Stimulated activated CD4-positive, alpha-beta T cell treated with anti-CD3 and anti-CD28 coated beads, Interleukin-2, amount 100 ng/mL, for 4 hours (primary cell): Measurements from ENCODE around the gene ACAP1.
A peak's percentile ranks its signal among the peaks of the same experiment; 100 is the strongest.
"Not testable (repeated sequence)": the region's sequence is repeated elsewhere in the genome, so short reads cannot be mapped to it uniquely, and the experiment has no call there.

Source experiments
- DNase-seq: peaks from one replicate; pipeline ENCODE4 v3.0.0-alpha.2; 2020; ENCODE audit warnings: low read depth

The ACAP1 gene

GRCh38 chr17:7355573-7355972 lies 19.2 kb downstream of the ACAP1 start:
- no peak for DNase-seq

- DNase-seq = peak; percentile 73
These were observed 19.8 kb downstream of the ACAP1 start for GRCh38 chr17:7356072-7356549.

- DNase-seq = no peak
These were observed 20.4 kb downstream of the ACAP1 start for GRCh38 chr17:7356756-7357155.

- DNase-seq = no peak
These were observed 21.1 kb downstream of the ACAP1 start for GRCh38 chr17:7357381-7357780.

GRCh38 chr17:7361906-7362305 lies 25.6 kb downstream of the ACAP1 start:
- no peak for DNase-seq

GRCh38 chr17:7363311-7363710 lies 27.0 kb downstream of the ACAP1 start:
- DNase-seq = no peak

- not testable (repeated sequence) for DNase-seq
These were observed 29.6 kb downstream of the ACAP1 start for GRCh38 chr17:7365963-7366362.

GRCh38 chr17:7367083-7367482 lies 30.8 kb downstream of the ACAP1 start:
- DNase-seq = no peak

GRCh38 chr17:7367918-7368598 lies 31.7 kb downstream of the ACAP1 start:
- no peak for DNase-seq

- not testable (repeated sequence) for DNase-seq
These were observed 32.3 kb downstream of the ACAP1 start for GRCh38 chr17:7368599-7368994.

GRCh38 chr17:7369825-7370224 lies 33.5 kb downstream of the ACAP1 start:
- no peak for DNase-seq

GRCh38 chr17:7370853-7371252 lies 34.5 kb downstream of the ACAP1 start:
- no peak for DNase-seq

GRCh38 chr17:7374353-7374752 lies 38.0 kb downstream of the ACAP1 start:
- DNase-seq = no peak

GRCh38 chr17:7379134-7379533 lies 42.8 kb downstream of the ACAP1 start:
- no peak for DNase-seq

GRCh38 chr17:7380321-7380720 lies 44.0 kb downstream of the ACAP1 start:
- DNase-seq = no peak

- DNase-seq = no peak
These were observed 44.7 kb downstream of the ACAP1 start, which contains the start of gene TNK1 for GRCh38 chr17:7380855-7381683. Gene TNK1, plus strand, starts transcription at chr17:7381089. Its CDS starts 1,838 bp downstream, at chr17:7382927.

- no peak for DNase-seq
These were observed 46.6 kb downstream of the ACAP1 start for GRCh38 chr17:7382901-7383300.

- no peak for DNase-seq
These were observed 47.0 kb downstream of the ACAP1 start for GRCh38 chr17:7383371-7383741.

GRCh38 chr17:7383742-7384488 lies 47.6 kb downstream of the ACAP1 start:
- peak; percentile 70 for DNase-seq

- DNase-seq = no peak
These were observed 48.3 kb downstream of the ACAP1 start for GRCh38 chr17:7384489-7385081.

GRCh38 chr17:7388856-7389255 lies 52.5 kb downstream of the ACAP1 start:
- no peak for DNase-seq
